LHCN-M2 (cell line): ENCODE data around the gene CCDC30. TPM values are rescaled to one million over a fixed set of nuclear protein-coding genes. Genes with fewer than 3 reads are reported as not detected.
"Not testable (repeated sequence)": the region's sequence is repeated elsewhere in the genome, so short reads cannot be mapped to it uniquely, and the experiment has no call there.

Experiments
- DNase-seq: peaks from one replicate; pipeline ENCODE4 v3.0.0-alpha.2; 2012; ENCODE audit warnings: low read depth
- total RNA-seq: library from RNA; depleted of rRNA; stranded (reverse); fragments of >200 nt; gene quantifications from 2 replicates; pipeline ENCODE4 v1.2.3, GENCODE V29; 2014

CCDC30 gene
- total RNA-seq, 1 experiment from 2014 or later, result 0.17 TPM

GRCh38 chr1:42657201-42657600, 194.1 kb downstream of the CCDC30 start:
- DNase-seq, result no peak

- DNase-seq, result peak; percentile 87
Observed at GRCh38 chr1:42657981-42658876, 195.1 kb downstream of the CCDC30 start, which contains the start of gene PPIH. TSS of gene PPIH (plus strand) at chr1:42658423. CDS start at chr1:42658447, 24 bp downstream.

DNA sequence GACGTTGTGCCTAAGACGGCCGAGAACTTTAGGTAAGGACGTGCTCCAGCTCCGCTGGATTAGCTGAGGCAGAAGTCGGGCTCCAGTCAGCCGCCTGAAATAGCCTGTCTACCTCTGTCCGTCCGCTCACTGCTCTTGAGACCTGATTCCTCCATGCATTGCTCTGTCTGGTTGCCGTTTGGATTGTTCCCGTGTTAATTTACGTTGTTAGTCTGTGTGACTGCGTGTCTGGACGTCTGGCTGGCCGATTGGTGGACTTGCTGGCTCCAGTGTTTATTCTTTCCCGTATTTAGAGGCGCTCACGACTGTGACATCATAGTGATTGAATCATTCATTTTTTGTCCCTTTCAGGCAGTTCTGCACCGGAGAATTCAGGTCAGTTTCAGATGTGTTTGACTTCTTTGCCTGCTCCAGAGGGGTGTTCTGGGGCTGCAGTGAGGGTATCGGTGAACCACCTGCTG, 195.8 kb downstream of the CCDC30 start:
- peak; percentile 7 for DNase-seq

GRCh38 chr1:42660907-42661500, 197.9 kb downstream of the CCDC30 start:
- DNase-seq, result no peak

GRCh38 chr1:42669936-42670335, 206.8 kb downstream of the CCDC30 start:
- DNase-seq, result no peak

- DNase-seq, result no peak
Observed at GRCh38 chr1:42670425-42670824, 207.3 kb downstream of the CCDC30 start.

- no peak for DNase-seq
Observed at GRCh38 chr1:42674214-42674613, 211.1 kb downstream of the CCDC30 start.

- no peak for DNase-seq
Observed at GRCh38 chr1:42674682-42675081, 211.6 kb downstream of the CCDC30 start.

DNA sequence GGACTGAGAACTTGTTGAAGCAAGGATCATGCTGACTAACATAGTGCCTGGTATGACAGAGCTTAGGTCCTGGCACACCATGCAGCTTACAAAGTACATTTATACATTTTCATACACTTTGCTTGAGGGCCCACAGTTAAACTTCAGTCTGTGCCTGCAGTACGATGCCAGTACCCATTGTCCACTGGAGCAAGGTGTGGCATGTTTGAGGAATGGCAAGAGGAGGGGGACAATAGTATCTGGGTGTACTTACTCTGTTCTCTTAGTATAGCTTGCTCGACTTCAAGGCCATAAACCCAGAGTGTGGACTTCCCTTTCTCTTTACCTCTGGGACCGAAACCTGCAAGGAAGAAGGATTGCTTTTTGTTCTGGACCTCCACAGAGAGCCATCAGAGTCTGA, 212.4 kb downstream of the CCDC30 start:
- no peak for DNase-seq

DNA sequence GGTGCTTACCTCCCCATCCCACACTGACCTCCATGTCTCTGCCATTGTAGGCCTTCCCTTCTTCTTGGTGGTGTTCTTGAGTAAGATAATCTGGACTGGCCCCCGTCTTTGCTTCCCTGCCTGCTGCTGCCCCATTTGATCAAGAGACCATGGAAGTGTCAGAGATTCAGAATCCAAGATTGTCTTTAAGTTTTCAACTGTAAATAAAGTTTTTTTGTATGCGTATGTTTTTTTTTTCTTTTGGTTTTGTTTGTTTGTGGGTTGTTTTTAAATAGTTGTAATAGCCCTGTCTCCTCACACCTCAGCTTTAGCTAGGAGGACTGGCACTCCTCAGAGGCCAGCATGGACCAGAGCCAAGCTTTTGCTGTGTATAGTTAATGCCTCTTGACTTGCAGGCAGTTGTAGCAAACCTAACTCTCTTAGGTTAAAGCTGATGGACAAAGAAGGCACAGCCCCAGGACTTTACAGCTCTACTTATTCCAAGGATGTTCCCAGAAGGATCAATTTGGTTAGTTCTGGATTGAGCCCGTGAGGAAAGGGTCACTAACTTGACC, 213.5 kb downstream of the CCDC30 start:
- DNase-seq, result no peak

GRCh38 chr1:42679364-42679983, 216.4 kb downstream of the CCDC30 start:
- DNase-seq, result peak; percentile 45

GRCh38 chr1:42680055-42680454, 217.0 kb downstream of the CCDC30 start:
- no peak for DNase-seq

DNA sequence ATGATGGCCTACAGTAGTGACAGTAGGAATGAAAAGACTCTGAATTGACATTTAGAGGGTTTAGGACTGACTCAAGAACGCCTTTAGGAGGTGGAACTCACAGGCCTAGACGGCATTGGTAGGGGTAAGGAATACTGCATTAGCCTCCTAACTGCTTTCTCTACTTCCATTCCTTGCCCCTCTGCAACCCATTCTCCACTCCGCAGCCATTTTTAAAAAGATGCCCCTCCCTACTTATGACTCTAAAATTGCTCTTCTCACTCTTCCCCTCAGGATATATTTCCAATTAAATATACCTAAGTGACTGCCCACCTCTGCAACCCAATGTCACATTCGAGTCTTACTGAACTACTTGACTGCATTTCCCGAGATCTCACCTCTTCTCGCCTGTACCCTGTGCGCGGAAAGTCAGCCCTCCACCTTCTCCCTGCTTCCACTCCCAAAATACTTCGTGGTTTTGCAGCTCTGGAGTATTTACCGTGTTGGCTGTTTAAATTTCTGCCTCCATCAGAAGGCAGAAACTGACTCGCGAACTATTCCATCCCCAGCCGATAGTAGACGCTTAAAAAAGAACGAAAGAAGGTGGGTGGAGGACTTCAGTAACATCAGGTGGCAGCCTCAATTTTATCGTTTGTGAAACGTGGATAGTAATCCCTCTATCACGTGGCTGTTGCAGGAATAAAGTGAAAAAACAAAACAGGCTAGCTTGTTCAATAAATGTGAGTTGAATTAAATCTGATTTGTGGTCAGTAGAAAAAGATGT, 218.0 kb downstream of the CCDC30 start:
- DNase-seq, result peak; percentile 36

DNA sequence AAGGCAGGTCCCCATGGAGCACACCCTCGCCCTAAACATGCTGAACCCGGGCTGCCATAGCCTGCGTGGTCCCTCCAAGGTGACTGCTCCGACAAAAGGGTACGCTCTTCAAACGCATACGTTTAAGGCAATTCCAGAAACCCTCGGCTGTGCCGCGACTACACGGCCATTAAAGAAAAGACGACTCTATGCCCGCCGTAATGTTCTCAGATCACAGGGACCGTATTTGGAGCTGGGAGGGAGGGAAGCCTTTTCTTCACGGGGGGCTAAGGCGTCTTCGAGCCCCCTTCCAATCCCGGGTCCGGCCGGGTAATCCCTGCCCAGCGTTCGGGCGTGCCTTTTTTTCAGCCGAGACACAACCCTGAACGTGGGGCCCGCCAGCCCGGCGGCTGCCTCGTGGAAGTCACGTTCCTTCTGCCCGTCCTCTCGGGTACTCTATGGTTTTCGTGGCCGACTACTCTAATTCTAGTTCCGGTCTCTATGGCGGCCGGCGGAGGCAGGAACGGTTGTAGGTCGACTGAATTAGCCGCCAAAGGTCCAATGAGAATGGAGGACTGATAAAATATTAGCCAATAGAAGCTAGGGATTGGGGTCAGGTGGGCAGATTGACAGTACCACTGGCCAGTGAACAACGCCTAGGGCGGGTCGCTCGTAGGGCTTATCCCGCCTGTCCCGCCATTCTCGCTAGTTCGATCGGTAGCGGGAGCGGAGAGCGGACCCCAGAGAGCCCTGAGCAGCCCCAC, 218.8 kb downstream of the CCDC30 start, which contains the start of gene YBX1:
YBX1 (plus strand) TSS at position 678 of the 743 bp plus-strand sequence. CDS start 148 bp downstream, outside the sequence.
- peak; percentile 98 for DNase-seq

GRCh38 chr1:42682484-42682738, 219.3 kb downstream of the CCDC30 start:
- DNase-seq, result not testable (repeated sequence)

DNA sequence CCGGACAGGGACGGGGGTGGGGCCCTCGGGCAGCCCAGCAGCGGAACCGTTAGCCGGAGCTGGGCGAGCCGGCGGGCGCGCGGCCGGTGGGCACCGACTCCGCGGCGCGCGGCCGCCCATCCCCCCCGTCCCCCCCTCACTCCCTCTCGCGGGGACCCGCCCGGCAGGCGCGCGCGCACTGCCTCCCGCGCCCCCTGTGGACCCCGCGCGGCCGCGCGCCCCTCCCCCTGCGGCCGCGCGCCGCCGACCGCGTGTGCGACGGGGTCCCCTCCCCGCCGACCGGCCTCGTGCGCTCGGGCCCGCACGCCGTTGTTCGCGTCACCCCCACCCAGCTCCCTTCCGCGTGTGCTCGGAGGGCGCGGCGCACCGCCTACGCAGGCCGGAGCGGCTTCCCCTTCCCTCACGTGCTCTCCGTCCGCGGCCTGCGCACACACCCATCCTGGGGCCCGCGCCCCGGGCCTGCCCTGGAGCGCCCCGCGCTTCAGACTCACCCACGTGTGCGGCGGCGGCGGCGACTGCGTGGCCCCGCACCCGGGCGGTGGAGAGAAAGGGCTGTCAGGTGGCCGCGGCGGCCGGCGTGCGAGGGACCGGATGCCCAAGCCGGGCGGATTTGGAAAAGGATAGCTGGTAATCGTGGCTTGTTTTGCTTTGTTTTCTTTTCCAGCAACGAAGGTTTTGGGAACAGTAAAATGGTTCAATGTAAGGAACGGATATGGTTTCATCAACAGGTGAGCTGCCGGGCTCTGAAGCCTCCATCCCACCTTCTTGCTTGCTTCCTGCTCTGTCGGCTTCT, 219.8 kb downstream of the CCDC30 start:
- DNase-seq, result peak; percentile 63

GRCh38 chr1:42684139-42684538, 221.1 kb downstream of the CCDC30 start:
- DNase-seq, result no peak

GRCh38 chr1:42686418-42686817, 223.3 kb downstream of the CCDC30 start:
- DNase-seq, result no peak

DNA sequence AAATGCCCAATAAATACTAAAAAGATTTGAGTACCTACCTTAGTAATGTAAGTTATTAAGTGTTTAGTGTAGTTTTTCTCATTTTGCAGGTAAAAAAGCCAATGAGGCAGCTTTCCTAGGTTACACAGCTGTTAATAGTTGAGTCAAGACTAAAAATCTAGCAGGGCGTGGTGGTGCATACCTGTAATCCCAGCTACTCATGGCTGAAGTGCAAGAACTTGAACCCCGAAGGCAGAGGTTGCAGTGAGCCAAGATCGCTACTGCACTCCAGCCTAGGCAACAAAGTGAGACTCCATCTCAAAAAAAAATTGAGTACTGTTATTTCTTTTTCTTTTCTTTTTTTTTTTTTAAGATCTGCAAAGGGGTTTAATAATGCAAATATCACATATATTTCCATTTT, 226.8 kb downstream of the CCDC30 start:
- DNase-seq, result no peak
